IMR-90 (cell line): ENCODE results near the gene SLC25A51.

Experiments
- BHLHE40 ChIP-seq: fragments of 150-350 bp; IDR thresholded peaks from 2 replicates; pipeline ENCODE4 v1.6.1; 2016; ENCODE audit warnings: mild to moderate bottlenecking, low read depth, low read length
- CEBPB ChIP-seq: IDR thresholded peaks from 2 replicates; pipeline ENCODE4 v1.6.1; 2012; ENCODE audit warnings: low read depth, low read length, improper control_type of control experiment
- CHD1 ChIP-seq: IDR thresholded peaks from 2 replicates; pipeline ENCODE4 v1.6.1; 2012; ENCODE audit warnings: low read depth, low read length, improper control_type of control experiment
- MAZ ChIP-seq: IDR thresholded peaks from 2 replicates; pipeline ENCODE4 v1.6.1; 2012; ENCODE audit warnings: low read depth, mild to moderate bottlenecking, low read length, improper control_type of control experiment, moderate library complexity, borderline replicate concordance
- MXI1 ChIP-seq: IDR thresholded peaks from 2 replicates; pipeline ENCODE4 v1.6.1; 2012; ENCODE audit warnings: low read depth, mild to moderate bottlenecking, low read length, moderate library complexity, borderline replicate concordance
- POLR2A ChIP-seq: IDR thresholded peaks from 2 replicates; pipeline ENCODE4 v1.6.1; 2012; ENCODE audit warnings: mild to moderate bottlenecking, low read depth, low read length
- RAD21 ChIP-seq: IDR thresholded peaks from 2 replicates; pipeline ENCODE4 v1.6.1; 2012; ENCODE audit warnings: low read length, improper control_type of control experiment
- RFX5 ChIP-seq: IDR thresholded peaks from 2 replicates; pipeline ENCODE4 v1.8.0; 2012; ENCODE audit warnings: low read depth, mild to moderate bottlenecking, low read length, moderate library complexity
- SMC3 ChIP-seq: fragments of 150-350 bp; IDR thresholded peaks from 2 replicates; pipeline ENCODE4 v1.6.1; 2016; ENCODE audit warnings: low read depth, mild to moderate bottlenecking, antibody characterized with exemption, low read length, moderate library complexity
- TF ChIP-seq, protein P1 (sequence below): conservative IDR thresholded peaks from 2 replicates; pipeline ENCODE4 v1.5.1; 2012; ENCODE audit warnings: mild to moderate bottlenecking, low read depth, low read length, improper control_type of control experiment
- TF ChIP-seq, protein P2 (sequence below): fragments of 150-350 bp; IDR thresholded peaks from 2 replicates; pipeline ENCODE4 v1.6.1; 2017; ENCODE audit warnings: mild to moderate bottlenecking, antibody characterized with exemption, low read length, low read depth

DNA sequence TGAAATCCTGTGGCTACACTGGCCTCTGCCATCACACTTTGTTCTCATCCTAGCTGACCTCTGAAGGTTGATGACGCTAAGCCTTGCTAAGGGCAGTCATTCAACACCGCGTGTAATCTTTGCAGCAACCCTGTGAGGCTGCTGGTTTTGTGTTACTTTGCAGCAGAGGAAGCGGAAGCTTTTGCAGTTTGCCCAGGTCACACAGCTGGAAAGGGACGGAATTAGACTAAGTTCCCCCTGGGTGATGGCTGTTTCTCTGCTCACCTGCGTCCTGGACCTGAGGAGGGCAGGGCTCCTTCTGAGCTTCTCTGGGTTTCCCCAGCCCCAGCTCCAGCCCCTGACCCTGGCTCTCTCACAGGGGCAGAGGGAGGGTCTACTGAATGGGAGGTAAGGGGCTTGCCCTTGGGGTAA lies 7.3 kb upstream of the SLC25A51 start:
- TF ChIP-seq CEBPB = no peak
- no peak for TF ChIP-seq POLR2A
- TF ChIP-seq, protein P1, sequence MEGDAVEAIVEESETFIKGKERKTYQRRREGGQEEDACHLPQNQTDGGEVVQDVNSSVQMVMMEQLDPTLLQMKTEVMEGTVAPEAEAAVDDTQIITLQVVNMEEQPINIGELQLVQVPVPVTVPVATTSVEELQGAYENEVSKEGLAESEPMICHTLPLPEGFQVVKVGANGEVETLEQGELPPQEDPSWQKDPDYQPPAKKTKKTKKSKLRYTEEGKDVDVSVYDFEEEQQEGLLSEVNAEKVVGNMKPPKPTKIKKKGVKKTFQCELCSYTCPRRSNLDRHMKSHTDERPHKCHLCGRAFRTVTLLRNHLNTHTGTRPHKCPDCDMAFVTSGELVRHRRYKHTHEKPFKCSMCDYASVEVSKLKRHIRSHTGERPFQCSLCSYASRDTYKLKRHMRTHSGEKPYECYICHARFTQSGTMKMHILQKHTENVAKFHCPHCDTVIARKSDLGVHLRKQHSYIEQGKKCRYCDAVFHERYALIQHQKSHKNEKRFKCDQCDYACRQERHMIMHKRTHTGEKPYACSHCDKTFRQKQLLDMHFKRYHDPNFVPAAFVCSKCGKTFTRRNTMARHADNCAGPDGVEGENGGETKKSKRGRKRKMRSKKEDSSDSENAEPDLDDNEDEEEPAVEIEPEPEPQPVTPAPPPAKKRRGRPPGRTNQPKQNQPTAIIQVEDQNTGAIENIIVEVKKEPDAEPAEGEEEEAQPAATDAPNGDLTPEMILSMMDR = no peak
- no peak for TF ChIP-seq CHD1
- no peak for TF ChIP-seq RFX5
- no peak for TF ChIP-seq MXI1
- no peak for TF ChIP-seq MAZ
- no peak for TF ChIP-seq BHLHE40
- TF ChIP-seq SMC3 = no peak
- TF ChIP-seq, protein P2, sequence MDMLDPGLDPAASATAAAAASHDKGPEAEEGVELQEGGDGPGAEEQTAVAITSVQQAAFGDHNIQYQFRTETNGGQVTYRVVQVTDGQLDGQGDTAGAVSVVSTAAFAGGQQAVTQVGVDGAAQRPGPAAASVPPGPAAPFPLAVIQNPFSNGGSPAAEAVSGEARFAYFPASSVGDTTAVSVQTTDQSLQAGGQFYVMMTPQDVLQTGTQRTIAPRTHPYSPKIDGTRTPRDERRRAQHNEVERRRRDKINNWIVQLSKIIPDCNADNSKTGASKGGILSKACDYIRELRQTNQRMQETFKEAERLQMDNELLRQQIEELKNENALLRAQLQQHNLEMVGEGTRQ = no peak
- TF ChIP-seq RAD21 = no peak
